HG03442 (cell line): Measurements from ENCODE around the gene SORCS2.

Experiments used
- ATAC-seq: cut with Tn5 transposase; IDR thresholded peaks from one replicate; pipeline ENCODE4 v1.9.1; 2021; ENCODE audit warnings: mild to moderate bottlenecking, moderate library complexity; ENCODE audit not compliant: unreplicated experiment

Gene SORCS2

GRCh38 chr4:7299908-7300710 lies 107.8 kb downstream of the SORCS2 start:
- ATAC-seq, result no peak

DNA sequence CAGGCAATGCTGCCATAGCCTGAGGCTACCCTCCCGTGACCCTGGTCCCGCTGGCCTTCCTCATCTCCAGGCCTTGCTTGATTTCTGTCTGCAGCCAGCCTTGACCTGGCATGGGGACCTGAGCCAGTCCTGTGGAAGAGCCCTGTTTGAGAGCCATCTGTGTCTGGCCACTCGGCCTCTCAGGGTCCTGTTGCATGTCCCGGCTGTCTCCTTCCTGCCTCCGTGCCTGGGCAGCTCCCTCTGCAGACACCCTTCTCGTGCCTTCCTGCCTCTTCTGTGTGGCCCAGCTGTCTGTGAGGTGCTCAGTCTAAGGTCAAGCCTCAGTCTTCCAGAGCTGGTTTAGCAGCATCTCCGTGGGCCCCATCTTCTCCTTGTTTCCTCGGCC lies 108.4 kb downstream of the SORCS2 start:
- no peak for ATAC-seq

- ATAC-seq, result no peak
Observed at GRCh38 chr4:7301126-7301785, 108.9 kb downstream of the SORCS2 start.

GRCh38 chr4:7301846-7302630 lies 109.7 kb downstream of the SORCS2 start:
- ATAC-seq, result no peak

- ATAC-seq, result no peak
Observed at GRCh38 chr4:7302781-7303404, 110.6 kb downstream of the SORCS2 start.

- ATAC-seq, result no peak
Observed at GRCh38 chr4:7303561-7303960, 111.2 kb downstream of the SORCS2 start.

GRCh38 chr4:7304436-7304835 lies 112.1 kb downstream of the SORCS2 start:
- no peak for ATAC-seq

DNA sequence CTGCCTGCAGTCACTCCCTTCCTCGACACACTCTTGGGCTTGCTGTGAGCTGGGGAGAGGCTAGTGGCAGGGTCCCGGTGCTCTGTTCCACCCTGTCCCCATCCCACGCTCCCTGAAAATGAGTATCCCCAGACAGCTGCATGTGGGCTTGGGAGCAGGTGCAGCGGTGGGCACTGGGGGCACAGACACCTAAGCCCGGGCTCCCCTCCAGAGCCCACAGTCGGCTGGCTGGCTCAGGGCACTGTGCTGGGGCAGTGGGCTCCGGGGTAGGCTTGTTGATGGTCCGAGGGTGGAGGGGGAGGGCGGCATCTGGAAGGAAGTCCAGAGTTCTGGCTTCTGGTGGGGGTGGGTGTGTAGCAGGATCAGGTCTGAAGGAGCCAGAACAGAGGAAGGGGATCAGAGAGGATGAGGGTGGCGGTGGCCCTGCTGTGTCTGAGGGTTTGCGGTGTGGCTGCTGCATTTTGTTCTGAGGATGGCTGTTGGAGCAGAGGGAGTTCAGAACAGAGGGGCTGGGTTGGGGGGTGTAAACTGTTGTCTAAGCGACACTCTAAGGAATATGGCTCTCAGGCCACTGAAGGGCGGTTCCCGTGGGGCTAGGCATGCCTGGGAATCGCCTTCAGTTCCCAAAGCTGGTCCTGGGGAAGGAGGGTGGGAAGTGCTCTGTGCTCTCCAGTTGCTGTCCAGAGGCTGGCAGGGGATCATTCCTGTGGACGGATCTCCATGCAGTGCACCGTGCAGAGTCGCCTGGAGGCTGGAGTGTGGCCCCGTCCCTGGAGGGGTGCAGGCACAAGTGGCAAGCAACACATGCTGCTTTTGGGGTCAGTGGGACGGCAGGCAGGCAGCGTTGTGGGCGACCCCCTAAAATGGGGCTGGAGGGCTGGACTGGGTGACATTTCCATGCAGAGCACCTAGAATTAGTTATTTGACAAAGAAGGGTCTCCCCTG lies 114.0 kb downstream of the SORCS2 start:
- ATAC-seq, result no peak

DNA sequence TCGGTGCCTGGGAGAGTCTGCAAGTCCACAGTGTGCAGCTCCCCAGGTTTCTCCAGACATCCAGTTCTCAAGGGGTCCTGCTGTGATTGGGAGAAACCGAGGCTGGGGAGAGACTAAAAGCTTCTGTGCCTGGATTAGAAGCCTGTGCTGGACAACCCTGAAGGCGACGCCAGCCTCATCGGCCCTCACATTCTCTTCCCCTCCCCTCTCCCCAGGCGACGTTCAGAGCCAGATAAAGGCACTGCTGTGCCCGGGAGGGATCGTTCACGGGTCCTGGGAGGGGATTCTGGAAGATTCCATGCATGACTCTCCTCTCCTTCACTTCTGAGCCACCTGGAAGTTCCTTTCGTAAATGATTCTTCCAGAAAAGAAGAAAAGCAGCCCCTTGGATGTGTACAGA lies 114.6 kb downstream of the SORCS2 start:
- ATAC-seq, result no peak

DNA sequence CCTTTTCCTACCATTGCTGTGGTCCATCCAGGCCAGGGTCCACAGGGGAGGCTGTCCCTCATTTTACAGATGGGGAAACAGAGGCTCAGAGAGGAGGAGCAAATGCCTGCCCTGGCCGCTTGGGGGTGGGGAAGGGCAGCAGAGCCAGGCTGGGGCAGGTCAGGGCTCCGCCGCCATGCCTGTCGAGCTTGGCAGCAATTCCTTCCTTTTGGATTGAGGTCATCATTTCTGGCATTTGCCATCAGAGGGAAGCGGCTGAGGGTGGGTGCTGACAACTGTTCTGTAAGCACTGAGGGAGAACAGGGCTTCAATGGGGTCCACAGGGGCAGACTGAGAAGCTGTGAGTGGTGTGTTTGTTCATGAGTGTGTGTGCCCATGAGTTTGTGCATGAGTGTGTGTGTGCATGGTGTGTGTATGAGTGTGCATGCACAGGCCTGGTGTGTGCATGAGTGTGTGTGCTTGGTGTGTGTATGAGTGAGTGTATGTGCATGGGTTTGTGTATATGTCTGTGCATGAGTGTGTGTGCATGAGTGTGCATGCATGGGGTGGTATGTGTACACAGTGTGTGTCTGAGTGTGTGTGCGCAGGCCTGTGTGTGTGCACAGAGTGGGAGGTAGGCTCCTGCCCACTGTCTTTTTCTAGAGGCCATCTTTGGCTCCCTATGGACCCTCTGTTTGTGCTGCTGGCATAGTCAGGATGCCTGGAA lies 115.2 kb downstream of the SORCS2 start:
- no peak for ATAC-seq

DNA sequence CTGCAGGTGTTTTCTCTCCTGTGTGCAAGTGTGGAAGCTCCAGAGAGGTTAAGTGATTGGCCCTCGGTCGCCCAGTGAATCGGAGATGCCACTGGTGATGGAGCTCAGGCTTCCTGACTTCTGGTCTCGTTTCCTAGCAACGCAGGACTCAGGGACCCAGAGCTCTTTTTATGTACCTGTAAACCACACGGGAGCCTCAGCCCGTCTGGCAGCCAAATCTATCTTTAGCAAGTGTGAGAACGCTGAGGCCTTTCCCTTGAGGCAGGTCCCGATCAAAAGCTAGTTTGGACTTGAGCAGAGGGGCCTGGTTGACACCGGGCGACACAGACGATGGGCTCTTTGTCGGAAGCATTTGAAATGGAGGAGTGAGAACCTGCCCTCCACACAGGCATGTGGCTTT lies 116.8 kb downstream of the SORCS2 start:
- no peak for ATAC-seq

- ATAC-seq, result no peak
Observed at GRCh38 chr4:7309636-7310390, 117.5 kb downstream of the SORCS2 start.

DNA sequence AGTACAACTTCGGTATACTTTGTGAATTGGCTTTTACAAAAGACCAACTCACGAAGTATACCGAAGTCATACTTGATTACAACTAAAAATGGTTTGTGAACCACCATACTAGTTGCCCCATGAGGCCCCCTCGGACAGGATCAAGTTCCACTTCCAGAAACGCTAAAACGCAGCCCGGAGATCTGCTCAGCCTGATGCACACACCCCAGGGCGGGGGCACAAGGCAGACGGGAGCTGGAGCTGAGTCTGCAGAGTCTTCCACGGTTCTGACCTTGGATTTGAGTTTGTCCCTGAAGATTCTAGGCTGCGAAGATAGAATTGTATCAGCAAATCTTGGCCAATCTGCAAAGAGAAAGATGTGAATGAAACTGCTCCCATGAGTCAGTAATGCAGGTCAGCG lies 118.1 kb downstream of the SORCS2 start:
- no peak for ATAC-seq

GRCh38 chr4:7311205-7311604 lies 118.9 kb downstream of the SORCS2 start:
- ATAC-seq, result no peak

DNA sequence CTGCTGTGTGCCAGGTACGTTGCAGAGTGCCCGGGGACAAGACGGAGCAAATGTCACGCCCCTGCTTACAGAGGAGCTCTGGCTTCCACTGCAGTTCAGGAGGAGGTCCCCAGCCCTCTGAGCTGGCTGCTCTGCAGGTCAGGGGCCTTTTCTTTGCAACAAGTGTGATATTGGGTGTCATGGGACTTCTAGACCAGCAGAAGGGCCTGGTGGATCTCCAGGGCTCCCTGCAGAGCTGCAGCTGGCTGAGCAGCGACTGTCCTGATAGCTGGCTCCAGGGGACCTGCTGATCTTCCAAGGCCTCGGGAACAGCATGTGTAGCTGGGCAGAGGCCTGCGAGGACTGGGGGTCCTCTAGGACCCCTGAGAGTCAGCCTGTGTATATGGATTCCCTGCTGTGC lies 120.4 kb downstream of the SORCS2 start:
- ATAC-seq, result no peak

DNA sequence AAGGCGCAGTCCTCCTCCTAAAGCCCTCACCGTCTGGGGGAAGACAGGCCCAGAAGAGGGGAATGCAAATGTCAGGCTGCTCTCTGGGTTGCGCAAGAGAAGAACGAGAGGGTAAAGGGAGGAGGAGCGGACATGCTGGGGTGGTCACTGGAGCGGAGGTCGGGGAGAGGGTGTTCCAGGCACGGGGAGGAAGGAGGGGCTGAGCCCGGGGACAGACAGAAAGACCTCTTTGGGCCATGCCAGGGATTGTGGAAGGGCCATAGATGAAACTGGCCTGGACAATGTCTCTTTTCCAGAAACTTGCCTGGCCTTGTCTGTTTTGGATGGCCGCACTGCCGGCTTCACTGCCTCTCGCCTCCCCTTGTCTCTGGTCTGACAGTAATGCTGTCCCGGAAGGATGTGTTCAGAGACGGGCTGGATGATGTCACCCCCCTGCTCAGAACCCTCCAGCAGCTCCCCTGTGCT lies 121.0 kb downstream of the SORCS2 start:
- ATAC-seq, result no peak

GRCh38 chr4:7313991-7314390 lies 121.7 kb downstream of the SORCS2 start:
- ATAC-seq, result no peak

DNA sequence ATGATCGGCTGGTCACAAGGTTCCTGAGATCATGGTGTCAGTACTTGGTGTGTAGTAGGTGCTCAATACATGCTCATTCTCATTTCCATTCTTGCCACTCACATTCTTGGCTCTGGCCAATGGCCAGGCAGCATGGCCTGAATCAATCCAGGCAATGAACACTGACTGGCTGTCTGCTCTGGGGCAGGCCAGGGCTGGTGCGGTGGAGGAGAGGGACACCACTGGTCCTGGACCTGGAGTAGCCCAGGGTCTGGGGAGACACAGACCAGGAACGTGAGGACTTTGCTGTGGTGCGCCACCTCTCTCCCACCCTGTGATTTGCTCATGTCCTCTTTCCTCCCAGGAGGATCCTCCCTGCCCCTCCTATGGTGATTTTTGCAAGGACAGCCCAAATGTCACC lies 122.9 kb downstream of the SORCS2 start:
- ATAC-seq, result no peak

GRCh38 chr4:7315935-7316334 lies 123.6 kb downstream of the SORCS2 start:
- no peak for ATAC-seq
